ENCODE measurements around the gene NRG2.

NRG2 gene

GRCh38 chr5:139903450-139903794, 139.7 kb downstream of the NRG2 start:
- in situ Hi-C loops (cut with MboI; ENCODE audit: low sequenced_read_pairs, unreplicated experiment) = no loop called here
- DNase-seq (ENCODE audit: low spot score) = no peak
- TF ChIP-seq, protein P1, sequence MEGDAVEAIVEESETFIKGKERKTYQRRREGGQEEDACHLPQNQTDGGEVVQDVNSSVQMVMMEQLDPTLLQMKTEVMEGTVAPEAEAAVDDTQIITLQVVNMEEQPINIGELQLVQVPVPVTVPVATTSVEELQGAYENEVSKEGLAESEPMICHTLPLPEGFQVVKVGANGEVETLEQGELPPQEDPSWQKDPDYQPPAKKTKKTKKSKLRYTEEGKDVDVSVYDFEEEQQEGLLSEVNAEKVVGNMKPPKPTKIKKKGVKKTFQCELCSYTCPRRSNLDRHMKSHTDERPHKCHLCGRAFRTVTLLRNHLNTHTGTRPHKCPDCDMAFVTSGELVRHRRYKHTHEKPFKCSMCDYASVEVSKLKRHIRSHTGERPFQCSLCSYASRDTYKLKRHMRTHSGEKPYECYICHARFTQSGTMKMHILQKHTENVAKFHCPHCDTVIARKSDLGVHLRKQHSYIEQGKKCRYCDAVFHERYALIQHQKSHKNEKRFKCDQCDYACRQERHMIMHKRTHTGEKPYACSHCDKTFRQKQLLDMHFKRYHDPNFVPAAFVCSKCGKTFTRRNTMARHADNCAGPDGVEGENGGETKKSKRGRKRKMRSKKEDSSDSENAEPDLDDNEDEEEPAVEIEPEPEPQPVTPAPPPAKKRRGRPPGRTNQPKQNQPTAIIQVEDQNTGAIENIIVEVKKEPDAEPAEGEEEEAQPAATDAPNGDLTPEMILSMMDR (IDR thresholded peaks at IDR 0.05; ENCODE audit: borderline replicate concordance, control extremely low read depth, extremely low read depth, insufficient read depth, missing control alignments) = no peak

- in situ Hi-C loops (cut with MboI; ENCODE audit: low sequenced_read_pairs, unreplicated experiment) = no loop called here
- TF ChIP-seq, protein P1 (IDR thresholded peaks at IDR 0.05; ENCODE audit: borderline replicate concordance, control extremely low read depth, extremely low read depth, insufficient read depth, missing control alignments) = no peak
- no peak for DNase-seq (ENCODE audit: low spot score)
These were observed 141.1 kb downstream of the NRG2 start for GRCh38 chr5:139901986-139902385.

- DNase-seq (ENCODE audit: low spot score) = no peak
- in situ Hi-C loops (cut with MboI; ENCODE audit: low sequenced_read_pairs, unreplicated experiment) = no loop called here
- TF ChIP-seq, protein P1 (IDR thresholded peaks at IDR 0.05; ENCODE audit: borderline replicate concordance, control extremely low read depth, extremely low read depth, insufficient read depth, missing control alignments) = no peak
These were observed 141.9 kb downstream of the NRG2 start for GRCh38 chr5:139901251-139901575.

DNA sequence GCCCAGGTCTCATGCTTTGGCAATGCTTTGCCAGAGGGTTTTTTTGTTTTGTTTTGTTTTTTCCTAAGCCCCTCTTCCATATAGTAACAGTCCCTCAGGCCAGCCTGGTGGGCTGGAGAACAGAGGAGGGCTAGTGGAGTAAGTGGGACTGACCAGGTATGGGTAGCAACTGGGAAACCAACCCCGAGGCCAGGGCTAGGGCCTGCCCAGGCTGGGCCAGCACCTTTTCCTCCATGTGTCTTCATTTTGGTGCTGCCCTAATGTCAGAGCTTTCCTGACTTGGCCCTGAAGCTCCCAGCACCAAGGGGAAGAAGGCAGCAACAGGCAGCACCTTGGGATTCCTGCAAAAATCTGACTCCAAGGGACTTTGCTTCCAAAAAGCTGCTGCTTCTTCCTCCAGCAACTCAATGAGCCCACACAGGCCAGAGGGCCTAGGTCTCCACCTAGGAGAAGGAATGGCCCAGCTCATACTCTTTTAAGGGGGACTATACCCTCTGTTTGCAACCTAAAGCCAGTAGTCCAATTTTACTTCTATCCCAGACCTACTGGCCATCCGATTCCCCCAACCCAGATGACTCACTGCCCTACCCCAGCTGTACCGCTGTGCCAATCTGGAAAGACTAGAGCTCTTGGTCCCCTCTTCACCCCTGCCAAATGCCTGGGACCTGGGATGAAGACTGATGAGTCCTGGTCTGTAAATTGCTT, 142.4 kb downstream of the NRG2 start:
- in situ Hi-C loops (cut with MboI; ENCODE audit: low sequenced_read_pairs, unreplicated experiment) = no loop called here
- TF ChIP-seq, protein P1 (IDR thresholded peaks at IDR 0.05; ENCODE audit: borderline replicate concordance, control extremely low read depth, extremely low read depth, insufficient read depth, missing control alignments) = no peak

DNA sequence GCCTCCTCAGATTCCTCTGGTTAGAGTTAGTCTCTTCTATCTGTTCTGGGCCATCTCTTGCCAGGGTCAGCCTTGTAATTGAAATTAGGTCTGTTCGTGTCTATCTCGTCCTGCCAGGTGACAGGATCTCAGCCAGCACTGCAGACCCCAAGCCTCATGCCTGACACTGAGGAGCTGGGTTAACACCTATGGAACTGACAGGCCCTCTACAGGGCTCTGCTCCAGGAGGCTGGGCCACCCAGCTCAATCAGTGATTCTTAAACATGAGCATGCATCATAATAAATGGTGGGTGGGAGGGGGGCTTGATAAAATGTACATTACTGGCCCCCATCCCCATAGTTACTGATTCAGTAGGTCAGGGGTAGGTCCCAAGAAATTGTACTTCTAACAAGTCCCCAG, 144.1 kb downstream of the NRG2 start:
- DNase-seq (ENCODE audit: low spot score) = no peak
- in situ Hi-C loops (cut with MboI; ENCODE audit: low sequenced_read_pairs, unreplicated experiment) = no loop called here

More for the DNA sequence above, 142.4 kb downstream of the NRG2 start:
- no peak for DNase-seq (ENCODE audit: low spot score)

GRCh38 chr5:139897982-139898381, 145.1 kb downstream of the NRG2 start:
- TF ChIP-seq, protein P1 (IDR thresholded peaks at IDR 0.05; ENCODE audit: borderline replicate concordance, control extremely low read depth, extremely low read depth, insufficient read depth, missing control alignments) = no peak
- in situ Hi-C loops (cut with MboI; ENCODE audit: low sequenced_read_pairs, unreplicated experiment) = no loop called here
- no peak for DNase-seq (ENCODE audit: low spot score)

More for the DNA sequence above, 144.1 kb downstream of the NRG2 start:
- TF ChIP-seq, protein P1 (IDR thresholded peaks at IDR 0.05; ENCODE audit: borderline replicate concordance, control extremely low read depth, extremely low read depth, insufficient read depth, missing control alignments) = no peak

Measured in GM13976 (cell line).